K562 (cell line): ENCODE measurements around the gene LRP1. TPM values are rescaled to one million over a fixed set of nuclear protein-coding genes. Genes with fewer than 3 reads are reported as not detected.

ENCODE experiments used
- ATAC-seq: fragments of 200-7000 bp; cut with Tn5 transposase; 3 replicates; pipeline ENCODE4 v1.9.1; 2020; ENCODE audit warnings: moderate library complexity
- BruUV-seq: library from RNA; stranded (reverse); fragments of 400-500 nt; replicated peaks from 2 replicates; lab custom pipeline; 2021; lab: Mats Ljungman, UMichigan
- CTCF ChIA-PET: fragments of 300-600 bp; formaldehyde crosslinking; extraction: SDS; loops from one replicate; lab custom pipeline; 2021; ENCODE audit warnings: low intra/inter-chr PET ratio; lab: Yijun Ruan, JAX
- POLR2A ChIA-PET: fragments of 300-600, 350-650 bp; sonication (Branson Sonifier 250); formaldehyde crosslinking; extraction: SDS; loops from one replicate; lab custom pipeline; 2021; ENCODE audit warnings: antibody characterized with exemption, inconsistent platforms; lab: Yijun Ruan, JAX
- DNase-seq, 4 experiments: peaks; one replicate each; pipeline versions ENCODE4 v3.0.0 to v3.0.0-alpha.2; 2011 to 2018; ENCODE audit warnings: low spot score in 3 of 4, mixed read lengths in 3 of 4; ENCODE audit errors: extremely low read depth in 1 of 4
- FAIRE-seq: peaks from 2 replicates; lab custom pipeline; 2011; peaks lifted over from hg19 to GRCh38; lab: Jason Lieb, UNC
- H2AFZ ChIP-seq: 2 replicates; pipeline ENCODE4 v1.6.0; 2011; ENCODE audit warnings: low read depth, low read length, control low read depth, inconsistent platforms
- H3K27ac ChIP-seq: fragments of 200-600 bp; 3 replicates; pipeline ENCODE4 v1.8.0; 2011; ENCODE audit warnings: low read depth, mild to moderate bottlenecking, control low read depth, inconsistent platforms, low read length, moderate library complexity, mixed read lengths; ENCODE audit errors: extremely low read depth
- H3K27me3 ChIP-seq, 2 experiments: fragments of 300-600 bp in 1 of 2; 2 replicates in 1 of 2; 3 replicates in 1 of 2; pipeline versions ENCODE4 v1.6.0 to v1.8.0; 2011; ENCODE audit warnings: inconsistent platforms in 2 of 2, low read length in 2 of 2, mild to moderate bottlenecking in 1 of 2, mixed read lengths in 1 of 2, moderate library complexity in 1 of 2; ENCODE audit not compliant: control insufficient read depth in 2 of 2, insufficient read depth in 2 of 2
- H3K36me3 ChIP-seq: fragments of 300-600 bp; 3 replicates; pipeline ENCODE4 v1.8.0; 2011; ENCODE audit warnings: mild to moderate bottlenecking, low read length, inconsistent platforms; ENCODE audit not compliant: control insufficient read depth, insufficient read depth
- H3K4me1 ChIP-seq, 2 experiments: fragments of 200-600 bp in 1 of 2; replicated peaks in 1 of 2; 2 replicates in 1 of 2; 3 replicates in 1 of 2; pipeline versions ENCODE4 v1.5.1 to v1.8.0; 2011; ENCODE audit warnings: inconsistent platforms in 2 of 2, low read length in 2 of 2, mild to moderate bottlenecking in 1 of 2, mixed read lengths in 1 of 2, moderate library complexity in 1 of 2; ENCODE audit not compliant: control insufficient read depth in 2 of 2, insufficient read depth in 2 of 2
- H3K4me2 ChIP-seq: 2 replicates; pipeline ENCODE4 v1.6.1; 2011; ENCODE audit warnings: low read length, control low read depth, inconsistent platforms, mixed read lengths; ENCODE audit not compliant: insufficient read depth
- H3K4me3 ChIP-seq: fragments of 200-600 bp; sonication (generic), shearing (Covaris generic); 2 replicates; pipeline ENCODE4 v1.5.1; 2016; ENCODE audit warnings: control low read depth, inconsistent platforms
- H3K79me2 ChIP-seq: fragments of 200-600 bp; 3 replicates; pipeline ENCODE4 v1.8.0; 2011; ENCODE audit warnings: low read length, inconsistent platforms; ENCODE audit not compliant: control insufficient read depth, insufficient read depth
- H3K9ac ChIP-seq, 2 experiments: 2 replicates each; pipeline versions ENCODE4 v1.6.0 to v1.6.1; 2011; ENCODE audit warnings: low read depth in 2 of 2, low read length in 2 of 2, control low read depth in 1 of 2, inconsistent platforms in 1 of 2, mild to moderate bottlenecking in 1 of 2, mixed read lengths in 1 of 2; ENCODE audit not compliant: insufficient read depth in 1 of 2
- H3K9me1 ChIP-seq: one replicate; pipeline ENCODE4 v1.6.0; 2011; ENCODE audit warnings: inconsistent platforms, mild to moderate bottlenecking, low read length, moderate library complexity; ENCODE audit not compliant: control insufficient read depth, insufficient read depth
- H3K9me3 ChIP-seq: replicated peaks from 2 replicates; pipeline ENCODE4 v1.5.1; 2011; ENCODE audit warnings: low read depth, low read length, inconsistent platforms; ENCODE audit not compliant: control insufficient read depth, insufficient read depth
- H4K20me1 ChIP-seq: replicated peaks from 2 replicates; pipeline ENCODE4 v1.6.1; 2011; ENCODE audit warnings: low read length, inconsistent platforms, mixed read lengths; ENCODE audit not compliant: control insufficient read depth, insufficient read depth
- BMI1 ChIP-seq: fragments of 150-350 bp; IDR thresholded peaks from 2 replicates; pipeline ENCODE4 v1.6.1; 2014; ENCODE audit warnings: low read length
- CBX2 ChIP-seq: fragments of 200-600 bp; sonication (generic); IDR thresholded peaks from one replicate; pipeline ENCODE4 v1.6.1; 2012; ENCODE audit warnings: mild to moderate bottlenecking, low read length, inconsistent platforms; ENCODE audit not compliant: insufficient read depth, poor library complexity, severe bottlenecking
- PHB ChIP-seq: fragments of 250-450 bp; sonication (Bioruptor Pico); IDR thresholded peaks from 2 replicates; pipeline ENCODE4 v1.5.0; 2021
- PHF20 ChIP-seq: fragments of 450-650 bp; IDR thresholded peaks from 2 replicates; pipeline ENCODE4 v1.6.1; 2018; ENCODE audit not compliant: partially characterized antibody
- PURB ChIP-seq: sonication (generic); formaldehyde crosslinking; IDR thresholded peaks from 2 replicates; pipeline ENCODE4 v1.9.0; 2021; ENCODE audit warnings: low read depth, mild to moderate bottlenecking, missing genetic modification reagents
- RBM14 ChIP-seq: fragments of 200-400 bp; formaldehyde crosslinking; IDR thresholded peaks from 2 replicates; pipeline ENCODE4 v1.6.1; 2018; ENCODE audit warnings: low read depth, mild to moderate bottlenecking, low read length, moderate library complexity, borderline replicate concordance; ENCODE audit not compliant: insufficient read depth
- SMARCC2 ChIP-seq: fragments of 450-650 bp; IDR thresholded peaks from 2 replicates; pipeline ENCODE4 v1.6.1; 2017; ENCODE audit warnings: antibody characterized with exemption, moderate library complexity, mild to moderate bottlenecking, low read depth
- SMC3 ChIP-seq: conservative IDR thresholded peaks from 2 replicates; pipeline ENCODE4 v1.6.1; 2011; ENCODE audit warnings: low read depth, low read length, improper control_type of control experiment; ENCODE audit not compliant: insufficient read depth
- TFAP4 ChIP-seq: sonication (generic); formaldehyde crosslinking; IDR thresholded peaks from 2 replicates; pipeline ENCODE4 v1.8.0; 2022; ENCODE audit warnings: missing genetic modification reagents, mild to moderate bottlenecking, moderate library complexity, borderline replicate concordance
- ZBTB33 ChIP-seq: sonication (generic); formaldehyde crosslinking; IDR thresholded peaks from 2 replicates; pipeline ENCODE4 v1.8.1; 2023; ENCODE audit warnings: mild to moderate bottlenecking, missing genetic modification reagents
- ZNF121 ChIP-seq: sonication (generic); formaldehyde crosslinking; conservative IDR thresholded peaks from 2 replicates; pipeline ENCODE4 v1.8.0; 2022; ENCODE audit warnings: missing genetic modification reagents
- ZNF124 ChIP-seq: sonication (generic); formaldehyde crosslinking; IDR thresholded peaks from 2 replicates; pipeline ENCODE4 v1.8.1; 2022; ENCODE audit warnings: missing genetic modification reagents
- ZNF23 ChIP-seq: fragments of 250-450 bp; sonication (Bioruptor Pico); IDR thresholded peaks from 2 replicates; pipeline ENCODE4 v1.4.0; 2020; ENCODE audit warnings: mild to moderate bottlenecking
- ZNF583 ChIP-seq: fragments of 250-450 bp; sonication (Bioruptor Pico); IDR thresholded peaks from 2 replicates; pipeline ENCODE4 v1.4.0; 2020
- ZNF695 ChIP-seq: fragments of 450-650 bp; formaldehyde crosslinking; IDR thresholded peaks from 2 replicates; pipeline ENCODE4 v1.4.0; 2020; ENCODE audit warnings: mild to moderate bottlenecking, moderate library complexity
- WGBS: fragments of 100-300 bp; shearing (Covaris generic); methylation state at CpG from one replicate; pipeline ENCODE4 v1.1.6; 2016; ENCODE audit warnings: low coverage, mixed read lengths; ENCODE audit not compliant: insufficient coverage; ENCODE audit errors: missing lambda C conversion rate; 5-methylcytosine and 5-hydroxymethylcytosine counted together
- in situ Hi-C: fragments of 300-500 bp; cut with MboI; formaldehyde crosslinking; loops from 4 replicates; pipeline ENCODE4 v1.15.0; 2018; ENCODE audit warnings: inconsistent platforms, mixed read lengths
- intact Hi-C: fragments of 100-400 bp; cut with micrococcal nuclease; formaldehyde crosslinking; loops from 2 replicates; pipeline ENCODE4 v1.14.2; 2022
- polyA plus RNA-seq, 8 experiments: library from polyadenylated mRNA; depleted of rRNA in 4 of 8; stranded (reverse) in 5 of 8; unstranded in 3 of 8; fragments of >200 nt; fragmentation: Nextera tagmentation in 2 of 8; fragmentation: Illumina TruSeq in 1 of 8; extraction: Ambion mirVana in 2 of 8; extraction: Trizol in 1 of 8; gene quantifications; 2 replicates each; pipeline versions ENCODE4 v1.2.1 to v1.2.3, GENCODE V29; 2011 to 2014; ENCODE audit warnings: inconsistent platforms in 1 of 8, missing spikeins in 1 of 8
- total RNA-seq, 7 experiments: library from RNA; depleted of rRNA in 6 of 7; stranded (reverse); fragments of >200 nt in 6 of 7; fragmentation: Illumina TruSeq in 2 of 7; extraction: Trizol in 2 of 7; gene quantifications; 2 replicates each; pipeline versions ENCODE4 v1.2.1 to v1.2.3, GENCODE V29; 2011 to 2021; ENCODE audit warnings: low replicate concordance in 1 of 7

LRP1 gene
- total and polyA plus RNA-seq, 9 of the 15 experiments (the other 6 are each of a cell fraction or from before 2014, with no cell fraction given), result 0.04 to 0.64 (median 0.19) TPM; not detected in 2

- Histone ChIP-seq H3K36me3 (no peaks in the 10 kb centered on the region), H3K27ac (no peak overlapping the region), H3K27me3 (peaks cover 45 to 86% of the 10 kb centered on the region in 2 experiments; a peak in 4 of 5 replicates), H3K4me3 (no peak overlapping the region), H4K20me1 (peaks cover 27% of the 10 kb centered on the region), H3K4me2 (no peak overlapping the region), H2AFZ (no peak overlapping the region), H3K79me2 (no peaks in the 10 kb centered on the region), H3K4me1 (peaks cover 0 to 61% of the 10 kb centered on the region in 2 experiments; a peak in 3 of 5 replicates), H3K9ac (peak overlapping the region in 1 of 2 experiments; percentile 46; a peak in 1 of 4 replicates), H3K9me1 (peaks cover 3% of the 10 kb centered on the region), H3K9me3 (no peaks in the 10 kb centered on the region)
- DNase-seq, result no peak
- ChIA-PET CTCF (no interaction called here), POLR2A (interaction anchor here (2.4 kb wide), 1 partner anchor 15 kb away, joined by 6 read pairs; no protein-coding TSS in a partner anchor)
- TF ChIP-seq CBX2, result no peak
- no peak for TF ChIP-seq RBM14
- TF ChIP-seq ZBTB33 (CRISPR knock-in tag), result no peak
- TF ChIP-seq PHF20, result peak; percentile 47
- no peak for TF ChIP-seq PHB (CRISPR knock-in tag)
- TF ChIP-seq PURB (CRISPR knock-in tag), result no peak
- no peak for TF ChIP-seq ZNF695 (CRISPR knock-in tag)
- TF ChIP-seq SMC3, result no peak
- TF ChIP-seq ZNF124 (CRISPR knock-in tag), result no peak
- no peak for TF ChIP-seq BMI1
- no peak for TF ChIP-seq ZNF583
- TF ChIP-seq ZNF23 (CRISPR knock-in tag), result no peak
- no peak for TF ChIP-seq SMARCC2
- no peak for TF ChIP-seq ZNF121 (CRISPR knock-in tag)
- 0 out of 2 replicates have a peak, but pooled peaks have one; percentile 43 for TF ChIP-seq TFAP4 (CRISPR knock-in tag)
- no TSS peak for BruUV-seq
- no peak for FAIRE-seq
- intact Hi-C loops, result no loop called here
- ATAC-seq, result no peak
- in situ Hi-C loops, result no loop called here
- WGBS, result 53% methylated on average over 8 of the region's 11 CpGs
Measured at GRCh38 chr12:57191410-57191809, 63.1 kb downstream of the LRP1 start.
